D721Med (cell line): ENCODE results near the gene GALNS.

Source experiments
- DNase-seq: peaks from one replicate; pipeline ENCODE4 v3.0.0; 2011; ENCODE audit warnings: low spot score; ENCODE audit not compliant: insufficient read length
- FAIRE-seq: peaks from 2 replicates; lab custom pipeline; 2011; peaks lifted over from hg19 to GRCh38; lab: Jason Lieb, UNC
- TF ChIP-seq, protein P1 (sequence below): IDR thresholded peaks from 2 replicates; pipeline ENCODE4 v1.5.1; 2012; ENCODE audit warnings: mild to moderate bottlenecking, control low read depth; ENCODE audit not compliant: insufficient read depth; ENCODE audit errors: missing control alignments

Gene GALNS

DNA sequence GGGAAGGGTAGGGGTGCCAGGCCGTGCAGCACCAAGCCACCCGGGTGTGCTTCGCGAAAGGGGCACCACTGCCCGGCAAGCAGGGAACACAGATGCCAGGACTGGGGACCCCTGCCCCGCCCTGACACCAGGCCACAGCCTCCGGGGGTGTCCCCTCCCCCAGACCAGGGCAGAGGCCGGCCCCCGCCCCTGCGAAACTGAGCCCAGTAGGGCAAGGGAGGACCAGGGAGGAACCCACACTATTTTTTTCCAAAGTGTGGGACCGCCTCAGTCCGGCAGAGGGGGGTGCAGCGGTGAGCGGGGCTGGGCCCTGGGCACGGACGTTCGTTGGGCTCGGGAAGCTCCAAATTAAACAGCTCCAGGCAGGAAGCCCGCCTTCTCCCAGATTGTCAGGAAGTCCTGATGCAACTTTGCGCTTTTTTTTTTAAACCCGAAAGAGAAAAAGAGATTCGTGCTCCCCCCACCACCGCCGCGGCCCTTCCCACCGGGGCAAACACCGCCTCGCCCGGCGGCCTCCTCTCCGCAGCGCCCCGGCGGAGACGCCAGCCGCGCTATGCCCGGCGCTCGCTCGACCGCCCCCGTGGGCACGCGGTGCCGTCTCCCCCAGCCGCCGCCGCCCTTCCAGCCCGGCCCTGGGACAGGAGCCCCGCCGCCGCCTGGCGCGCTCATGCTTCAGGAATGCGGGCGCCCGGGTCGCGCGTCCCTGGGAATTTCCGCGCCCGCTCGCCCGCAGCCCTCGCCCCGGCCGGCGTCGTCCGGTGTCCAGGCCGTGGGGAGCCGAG lies 72.5 kb downstream of the GALNS start:
- FAIRE-seq (no peak), DNase-seq (no peak)
- TF ChIP-seq, protein P1, sequence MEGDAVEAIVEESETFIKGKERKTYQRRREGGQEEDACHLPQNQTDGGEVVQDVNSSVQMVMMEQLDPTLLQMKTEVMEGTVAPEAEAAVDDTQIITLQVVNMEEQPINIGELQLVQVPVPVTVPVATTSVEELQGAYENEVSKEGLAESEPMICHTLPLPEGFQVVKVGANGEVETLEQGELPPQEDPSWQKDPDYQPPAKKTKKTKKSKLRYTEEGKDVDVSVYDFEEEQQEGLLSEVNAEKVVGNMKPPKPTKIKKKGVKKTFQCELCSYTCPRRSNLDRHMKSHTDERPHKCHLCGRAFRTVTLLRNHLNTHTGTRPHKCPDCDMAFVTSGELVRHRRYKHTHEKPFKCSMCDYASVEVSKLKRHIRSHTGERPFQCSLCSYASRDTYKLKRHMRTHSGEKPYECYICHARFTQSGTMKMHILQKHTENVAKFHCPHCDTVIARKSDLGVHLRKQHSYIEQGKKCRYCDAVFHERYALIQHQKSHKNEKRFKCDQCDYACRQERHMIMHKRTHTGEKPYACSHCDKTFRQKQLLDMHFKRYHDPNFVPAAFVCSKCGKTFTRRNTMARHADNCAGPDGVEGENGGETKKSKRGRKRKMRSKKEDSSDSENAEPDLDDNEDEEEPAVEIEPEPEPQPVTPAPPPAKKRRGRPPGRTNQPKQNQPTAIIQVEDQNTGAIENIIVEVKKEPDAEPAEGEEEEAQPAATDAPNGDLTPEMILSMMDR, result no peak

DNA sequence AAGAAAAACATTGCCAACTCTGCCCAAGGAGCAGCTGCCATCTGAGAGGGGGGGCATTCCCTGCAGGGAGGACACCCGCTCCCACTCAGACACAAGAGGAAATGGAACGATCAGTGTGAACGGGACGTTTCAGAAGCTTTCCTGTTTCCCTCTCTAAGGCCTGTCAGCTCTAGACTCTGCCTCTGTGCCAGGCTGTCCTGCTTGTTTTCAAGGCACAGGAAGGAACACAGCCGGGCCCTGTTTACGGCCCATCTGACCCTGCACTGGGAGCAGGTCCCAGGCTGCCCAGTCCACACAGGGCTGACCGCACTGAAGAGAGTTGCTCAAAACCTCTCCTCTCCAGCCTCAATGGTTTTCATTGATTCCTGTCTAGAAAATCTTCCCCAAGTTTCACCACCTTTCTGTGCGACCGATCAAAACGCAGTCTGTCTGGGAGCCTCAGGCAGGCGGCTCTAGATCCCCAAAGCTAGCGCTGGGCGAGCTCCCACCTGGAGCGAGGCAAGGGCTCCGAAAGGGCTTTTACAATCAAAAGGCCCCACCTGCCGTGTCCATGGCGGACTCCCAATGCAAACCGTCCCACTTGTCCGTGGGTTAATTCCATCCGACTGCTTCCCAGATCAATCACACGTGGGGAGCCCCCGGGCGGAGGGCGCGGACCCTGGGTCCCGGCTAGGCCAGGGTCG lies 73.2 kb downstream of the GALNS start:
- FAIRE-seq, result no peak
- DNase-seq, result no peak
- TF ChIP-seq, protein P1, result no peak

DNA sequence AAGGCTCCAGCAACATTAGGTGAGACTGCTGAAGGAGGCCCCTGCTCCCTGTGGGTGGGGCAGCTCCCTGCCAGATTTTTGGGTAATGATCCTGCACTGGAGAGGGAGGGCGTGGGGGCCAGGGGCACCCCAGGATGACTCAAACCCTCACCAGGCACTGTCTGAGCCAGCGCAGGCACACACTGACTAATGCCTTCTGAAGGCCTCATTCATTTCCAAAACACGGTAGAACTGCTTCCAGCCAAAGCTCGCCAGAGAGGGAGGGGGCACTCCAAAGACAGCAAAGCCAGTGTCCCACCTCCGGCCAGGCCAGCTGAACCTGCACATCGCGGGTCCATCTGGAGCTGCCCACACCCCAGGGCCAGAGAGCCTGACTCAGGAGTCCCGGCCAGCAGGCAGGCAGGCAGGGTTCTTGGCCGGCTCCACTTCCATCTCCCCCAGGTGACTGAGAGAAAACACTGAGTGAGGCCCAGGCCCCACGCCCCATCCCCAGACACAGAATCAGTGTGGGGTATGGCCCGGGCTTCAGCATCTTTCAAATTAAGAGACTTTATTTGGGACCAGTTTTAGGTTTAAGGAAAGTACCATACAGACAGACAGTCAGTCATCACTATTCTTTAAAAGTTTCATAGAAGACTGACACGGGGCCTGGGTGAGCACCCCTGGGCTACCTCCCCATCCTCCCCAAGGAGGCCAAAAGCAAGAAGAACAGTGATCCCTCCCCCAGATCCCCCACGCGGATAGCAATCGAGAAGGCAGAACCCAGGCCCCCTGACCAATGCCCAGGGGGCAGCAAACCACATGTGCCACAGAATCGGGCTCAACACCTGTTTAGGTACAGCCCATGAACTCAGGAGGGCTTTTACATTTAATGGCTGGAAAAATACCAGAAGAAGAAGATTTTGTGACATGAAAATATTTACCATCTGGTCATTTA lies 74.0 kb downstream of the GALNS start:
- DNase-seq (no peak), FAIRE-seq (no peak)
- TF ChIP-seq, protein P1, result no peak

DNA sequence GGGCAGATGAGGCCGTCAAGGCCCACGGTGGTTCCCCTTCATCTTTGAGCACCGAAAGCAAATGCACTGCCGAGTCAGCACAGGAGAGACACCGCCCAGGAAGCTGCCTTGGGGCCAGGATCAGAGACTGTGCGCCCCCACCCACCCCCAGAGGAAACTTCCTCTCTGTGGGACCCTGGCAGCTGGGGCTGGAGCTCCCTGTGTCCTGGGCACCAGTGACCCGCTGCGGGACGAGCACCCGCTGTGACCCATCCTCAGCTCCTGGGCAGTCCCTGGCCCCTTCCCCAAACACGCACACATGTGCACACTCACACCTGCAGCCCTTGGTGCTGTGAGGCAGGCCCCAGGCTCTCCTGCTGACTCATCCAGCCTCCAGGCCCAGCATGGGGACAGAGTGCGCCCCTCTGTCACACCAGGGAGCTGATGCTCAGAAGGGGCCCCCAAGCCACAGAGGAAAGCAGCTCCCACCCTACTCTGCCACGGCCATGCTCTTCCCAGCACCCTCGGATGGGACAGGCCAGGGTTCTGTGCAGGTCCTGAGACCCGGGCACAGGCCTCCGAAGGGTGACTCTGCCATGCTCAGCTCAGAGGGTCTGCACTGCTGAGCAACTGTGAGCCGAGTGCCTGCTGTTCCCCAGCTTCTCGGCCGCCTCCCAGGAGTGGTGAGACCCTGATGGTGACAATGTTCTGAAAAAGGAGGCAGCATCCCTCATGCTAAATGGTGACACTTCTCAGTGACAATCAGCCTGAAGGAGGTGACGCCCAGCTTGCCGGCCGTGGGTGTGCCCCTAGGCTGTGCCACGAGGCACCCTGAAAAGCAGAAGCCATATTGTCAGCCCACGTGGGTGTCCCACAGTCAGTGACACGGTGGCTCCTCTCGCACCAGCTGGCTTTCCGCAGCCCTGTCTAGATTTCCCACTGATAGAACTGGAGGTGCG lies 75.3 kb downstream of the GALNS start:
- no peak for FAIRE-seq
- TF ChIP-seq, protein P1, result no peak
- DNase-seq, result no peak

DNA sequence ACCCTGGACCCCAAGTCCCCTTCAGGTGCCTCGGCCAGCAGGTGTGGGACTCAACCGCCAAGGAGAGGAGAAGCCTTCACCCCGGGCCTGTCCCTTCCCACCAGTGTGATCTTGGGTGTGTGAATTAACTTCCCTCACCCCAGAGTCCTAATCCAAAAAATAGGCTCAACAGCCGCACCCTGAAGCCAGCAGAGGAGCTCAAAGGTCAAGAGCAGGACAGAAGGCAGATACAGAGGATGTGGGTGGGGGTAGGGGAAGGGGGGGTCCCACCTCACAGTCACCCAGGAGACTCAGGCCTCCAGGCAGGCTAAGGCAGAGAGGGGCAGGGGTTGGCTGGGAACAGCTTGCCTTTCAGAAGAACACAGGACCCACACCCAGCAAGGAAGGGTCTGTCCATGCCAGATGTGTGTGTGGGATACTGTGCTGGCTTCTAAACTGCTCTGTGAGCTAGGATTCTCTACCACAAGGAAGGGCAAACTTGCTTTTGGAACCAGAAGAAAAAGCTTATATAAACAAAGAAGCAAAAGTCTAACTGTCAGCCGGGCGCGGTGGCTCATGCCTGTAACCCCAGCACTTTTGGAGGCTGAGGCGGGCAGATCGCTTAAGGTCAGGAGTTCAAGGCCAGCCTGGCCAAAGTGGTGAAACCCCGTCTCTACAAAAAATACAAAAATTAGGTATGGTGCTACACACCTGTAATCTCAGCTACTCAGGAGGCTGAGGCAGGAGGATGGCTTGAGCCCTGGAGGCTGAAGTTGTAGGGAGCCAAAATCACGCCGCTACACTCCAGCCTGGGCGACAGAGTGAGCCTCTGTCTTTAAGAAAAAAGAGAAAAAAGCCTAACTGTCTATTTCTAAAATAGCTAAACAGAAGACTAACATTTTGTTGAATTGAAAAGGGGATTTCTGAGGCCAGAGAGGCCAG lies 76.3 kb downstream of the GALNS start:
- TF ChIP-seq, protein P1, result no peak
- DNase-seq (no peak), FAIRE-seq (no peak)
